Measurements from ENCODE around the gene AKR1C8.

The AKR1C8 gene

GRCh38 chr10:5198386-5198785 lies 13.4 kb upstream of the AKR1C8 start:
- WGBS (ENCODE audit: extremely low coverage, insufficient coverage, insufficient read length): no CpG with 5 or more reads among the region's 3 CpGs

GRCh38 chr10:5196702-5197113 lies 11.8 kb upstream of the AKR1C8 start, which contains the start of gene AKR1C4:
Gene AKR1C4 (plus strand): TSS chr10:5196837. CDS start chr10:5196868, 31 bp downstream.
- Histone ChIP-seq H2AK5ac (ENCODE audit: low read length) (no peak within 1 kb of the TSS), H3K9me3 (ENCODE audit: insufficient read depth, low read depth, low read length) (no peaks in the 10 kb centered on the region), H4K8ac (ENCODE audit: low read depth, low read length) (no peak within 1 kb of the TSS), H3K9ac (ENCODE audit: low read length) (no peak within 1 kb of the TSS), H3K4me1 (ENCODE audit: control insufficient read depth in 1 of 2, insufficient read depth in 2 of 2, low read length in 2 of 2) (no peaks in the 10 kb centered on the region), H2BK12ac (ENCODE audit: low read length) (no peak within 1 kb of the TSS), H3K23ac (ENCODE audit: low read length) (no peak within 1 kb of the TSS), H3K4me3 (ENCODE audit: low read depth, low read length) (no peak within 1 kb of the TSS), H4K12ac (ENCODE audit: low read depth, low read length) (no peak within 1 kb of the TSS), H3K79me1 (ENCODE audit: low read length) (no peaks in the 10 kb centered on the region), H3K18ac (ENCODE audit: low read length) (no peak within 1 kb of the TSS), H3K27ac (ENCODE audit: low read depth, low read length) (no peak within 1 kb of the TSS), H2BK120ac (ENCODE audit: insufficient read depth, low read length, poor library complexity) (no peak within 1 kb of the TSS), H3K14ac (ENCODE audit: low read length) (no peak within 1 kb of the TSS), H2AFZ (ENCODE audit: insufficient read depth, low read length, poor library complexity) (no peak within 1 kb of the TSS), H3K4me2 (ENCODE audit: low read length) (no peak within 1 kb of the TSS), H4K91ac (ENCODE audit: low read depth, low read length) (no peak within 1 kb of the TSS), H3K27me3 (ENCODE audit: insufficient read depth, low read length) (no peaks in the 10 kb centered on the region), H3K36me3 (ENCODE audit: control insufficient read depth in 1 of 2, insufficient read depth in 2 of 2, low read length in 2 of 2) (no peaks in the 10 kb centered on the region), H3K4ac (ENCODE audit: low read depth, low read length) (no peak within 1 kb of the TSS), H2BK5ac (ENCODE audit: low read depth, low read length, poor library complexity) (no peak within 1 kb of the TSS), H3K79me2 (ENCODE audit: control insufficient read depth, insufficient read depth, low read length, poor library complexity) (no peaks in the 10 kb centered on the region)
- WGBS (ENCODE audit: extremely low coverage, insufficient coverage, insufficient read length): no CpG with 5 or more reads among the region's 4 CpGs
- DNase-seq: no peak

More at GRCh38 chr10:5198386-5198785, 13.4 kb upstream of the AKR1C8 start:
- Histone ChIP-seq H3K4ac (ENCODE audit: low read depth, low read length) (no peak overlapping the region), H3K4me2 (ENCODE audit: low read length) (no peak overlapping the region), H3K18ac (ENCODE audit: low read length) (no peak overlapping the region), H2AK5ac (ENCODE audit: low read length) (no peak overlapping the region), H3K79me2 (ENCODE audit: control insufficient read depth, insufficient read depth, low read length, poor library complexity) (no peaks in the 10 kb centered on the region), H3K36me3 (ENCODE audit: control insufficient read depth in 1 of 2, insufficient read depth in 2 of 2, low read length in 2 of 2) (no peaks in the 10 kb centered on the region), H3K27ac (ENCODE audit: low read depth, low read length) (no peak overlapping the region), H3K27me3 (ENCODE audit: insufficient read depth, low read length) (no peaks in the 10 kb centered on the region), H2BK5ac (ENCODE audit: low read depth, low read length, poor library complexity) (no peak overlapping the region), H3K14ac (ENCODE audit: low read length) (no peak overlapping the region), H2AFZ (ENCODE audit: insufficient read depth, low read length, poor library complexity) (no peak overlapping the region), H4K8ac (ENCODE audit: low read depth, low read length) (no peak overlapping the region), H2BK12ac (ENCODE audit: low read length) (no peak overlapping the region), H4K91ac (ENCODE audit: low read depth, low read length) (no peak overlapping the region), H3K9me3 (ENCODE audit: insufficient read depth, low read depth, low read length) (no peaks in the 10 kb centered on the region), H3K4me3 (ENCODE audit: low read depth, low read length) (no peak overlapping the region), H3K4me1 (ENCODE audit: control insufficient read depth in 1 of 2, insufficient read depth in 2 of 2, low read length in 2 of 2) (no peaks in the 10 kb centered on the region), H3K9ac (ENCODE audit: low read length) (no peak overlapping the region), H3K23ac (ENCODE audit: low read length) (no peak overlapping the region), H3K79me1 (ENCODE audit: low read length) (no peaks in the 10 kb centered on the region), H4K12ac (ENCODE audit: low read depth, low read length) (no peak overlapping the region), H2BK120ac (ENCODE audit: insufficient read depth, low read length, poor library complexity) (no peak overlapping the region)
- DNase-seq: no peak

- Histone ChIP-seq H3K27me3 (ENCODE audit: insufficient read depth, low read length) (no peaks in the 10 kb centered on the region), H2BK12ac (ENCODE audit: low read length) (no peak overlapping the region), H3K79me1 (ENCODE audit: low read length) (no peaks in the 10 kb centered on the region), H3K4me1 (ENCODE audit: control insufficient read depth in 1 of 2, insufficient read depth in 2 of 2, low read length in 2 of 2) (no peaks in the 10 kb centered on the region), H2BK5ac (ENCODE audit: low read depth, low read length, poor library complexity) (no peak overlapping the region), H3K36me3 (ENCODE audit: control insufficient read depth in 1 of 2, insufficient read depth in 2 of 2, low read length in 2 of 2) (no peaks in the 10 kb centered on the region), H3K23ac (ENCODE audit: low read length) (no peak overlapping the region), H3K4me3 (ENCODE audit: low read depth, low read length) (no peak overlapping the region), H4K91ac (ENCODE audit: low read depth, low read length) (no peak overlapping the region), H3K9ac (ENCODE audit: low read length) (no peak overlapping the region), H2BK120ac (ENCODE audit: insufficient read depth, low read length, poor library complexity) (no peak overlapping the region), H3K9me3 (ENCODE audit: insufficient read depth, low read depth, low read length) (no peaks in the 10 kb centered on the region), H2AFZ (ENCODE audit: insufficient read depth, low read length, poor library complexity) (no peak overlapping the region), H3K4ac (ENCODE audit: low read depth, low read length) (no peak overlapping the region), H4K8ac (ENCODE audit: low read depth, low read length) (no peak overlapping the region), H4K12ac (ENCODE audit: low read depth, low read length) (no peak overlapping the region), H3K27ac (ENCODE audit: low read depth, low read length) (no peak overlapping the region), H3K18ac (ENCODE audit: low read length) (no peak overlapping the region), H3K4me2 (ENCODE audit: low read length) (no peak overlapping the region), H3K79me2 (ENCODE audit: control insufficient read depth, insufficient read depth, low read length, poor library complexity) (no peaks in the 10 kb centered on the region), H2AK5ac (ENCODE audit: low read length) (no peak overlapping the region), H3K14ac (ENCODE audit: low read length) (no peak overlapping the region)
- WGBS (ENCODE audit: extremely low coverage, insufficient coverage, insufficient read length): 100% methylated on average over 1 of the region's 6 CpGs
- DNase-seq: no peak
Observed at GRCh38 chr10:5195727-5196374, 10.9 kb upstream of the AKR1C8 start.

GRCh38 chr10:5194431-5194830 lies 9.5 kb upstream of the AKR1C8 start:
- Histone ChIP-seq H3K79me1 (ENCODE audit: low read length) (no peaks in the 10 kb centered on the region), H3K23ac (ENCODE audit: low read length) (no peak overlapping the region), H3K14ac (ENCODE audit: low read length) (no peak overlapping the region), H2BK12ac (ENCODE audit: low read length) (no peak overlapping the region), H4K8ac (ENCODE audit: low read depth, low read length) (no peak overlapping the region), H3K9ac (ENCODE audit: low read length) (no peak overlapping the region), H4K91ac (ENCODE audit: low read depth, low read length) (no peak overlapping the region), H3K9me3 (ENCODE audit: insufficient read depth, low read depth, low read length) (no peaks in the 10 kb centered on the region), H3K4me2 (ENCODE audit: low read length) (no peak overlapping the region), H3K36me3 (ENCODE audit: control insufficient read depth in 1 of 2, insufficient read depth in 2 of 2, low read length in 2 of 2) (no peaks in the 10 kb centered on the region), H2AK5ac (ENCODE audit: low read length) (no peak overlapping the region), H3K4me1 (ENCODE audit: control insufficient read depth in 1 of 2, insufficient read depth in 2 of 2, low read length in 2 of 2) (no peaks in the 10 kb centered on the region), H3K27ac (ENCODE audit: low read depth, low read length) (no peak overlapping the region), H2BK120ac (ENCODE audit: insufficient read depth, low read length, poor library complexity) (no peak overlapping the region), H4K12ac (ENCODE audit: low read depth, low read length) (no peak overlapping the region), H2AFZ (ENCODE audit: insufficient read depth, low read length, poor library complexity) (no peak overlapping the region), H3K4me3 (ENCODE audit: low read depth, low read length) (no peak overlapping the region), H3K79me2 (ENCODE audit: control insufficient read depth, insufficient read depth, low read length, poor library complexity) (no peaks in the 10 kb centered on the region), H2BK5ac (ENCODE audit: low read depth, low read length, poor library complexity) (no peak overlapping the region), H3K18ac (ENCODE audit: low read length) (no peak overlapping the region), H3K4ac (ENCODE audit: low read depth, low read length) (no peak overlapping the region), H3K27me3 (ENCODE audit: insufficient read depth, low read length) (no peaks in the 10 kb centered on the region)
- no CpG with 5 or more reads among the region's 3 CpGs for WGBS (ENCODE audit: extremely low coverage, insufficient coverage, insufficient read length)
- no peak for DNase-seq

All from trophoblast cell (in vitro differentiated cells and primary cell).